ENCODE data around the gene ACTL7A.

GRCh38 chr9:108876425-108876824 lies 14.4 kb downstream of the ACTL7A start:
- TF ChIP-seq CTCF (IDR thresholded peaks at IDR 0.05; ENCODE audit: low read depth, low read length, missing input control) (no peak), REST (IDR thresholded peaks at IDR 0.05) (no peak), YY1 (IDR thresholded peaks at IDR 0.05) (no peak), TAF1 (conservative IDR thresholded peaks at IDR 0.05) (no peak), MAX (IDR thresholded peaks at IDR 0.05) (no peak), ATF3 (IDR thresholded peaks at IDR 0.05) (no peak), ZBTB33 (IDR thresholded peaks at IDR 0.05) (no peak), NR2F2 (IDR thresholded peaks at IDR 0.05) (no peak), HNF4G (IDR thresholded peaks at IDR 0.05) (no peak)
